ENCODE measurements around the gene TXN. TPM values are rescaled to one million over a fixed set of nuclear protein-coding genes. Genes with fewer than 3 reads are reported as not detected.

Gene TXN
- total RNA-seq, 1 donor from 2014 or later: 191 TPM

DNA sequence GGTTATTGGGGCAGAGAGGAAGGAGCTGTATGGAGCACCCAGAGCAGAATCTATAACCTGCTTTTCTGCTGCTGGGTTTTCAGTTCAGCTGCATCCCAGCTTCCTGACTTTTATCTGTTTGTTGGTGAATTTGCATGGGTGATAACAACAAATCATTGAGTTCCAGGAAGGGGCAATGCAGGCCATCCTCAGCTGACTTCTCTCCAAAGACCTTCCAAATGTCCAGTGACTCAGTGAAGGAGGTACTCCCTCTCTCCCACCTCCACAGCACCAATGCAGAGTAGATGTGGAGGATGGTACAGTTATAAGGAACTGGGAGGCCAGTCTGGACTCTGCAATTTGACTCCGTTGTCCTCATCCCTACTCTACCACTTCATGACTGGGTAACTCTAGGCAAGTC, 1.6 kb upstream of the TXN start:
- H3K9me3 Mint-ChIP-seq (ENCODE audit: unreplicated experiment): no peaks in the 10 kb centered on the region
- peaks cover 39% of the 10 kb centered on the region for H3K4me1 Mint-ChIP-seq (ENCODE audit: unreplicated experiment)
- peak overlapping the region; percentile 99 for H3K27ac Mint-ChIP-seq (ENCODE audit: unreplicated experiment)
- TF ChIP-seq, protein P1, sequence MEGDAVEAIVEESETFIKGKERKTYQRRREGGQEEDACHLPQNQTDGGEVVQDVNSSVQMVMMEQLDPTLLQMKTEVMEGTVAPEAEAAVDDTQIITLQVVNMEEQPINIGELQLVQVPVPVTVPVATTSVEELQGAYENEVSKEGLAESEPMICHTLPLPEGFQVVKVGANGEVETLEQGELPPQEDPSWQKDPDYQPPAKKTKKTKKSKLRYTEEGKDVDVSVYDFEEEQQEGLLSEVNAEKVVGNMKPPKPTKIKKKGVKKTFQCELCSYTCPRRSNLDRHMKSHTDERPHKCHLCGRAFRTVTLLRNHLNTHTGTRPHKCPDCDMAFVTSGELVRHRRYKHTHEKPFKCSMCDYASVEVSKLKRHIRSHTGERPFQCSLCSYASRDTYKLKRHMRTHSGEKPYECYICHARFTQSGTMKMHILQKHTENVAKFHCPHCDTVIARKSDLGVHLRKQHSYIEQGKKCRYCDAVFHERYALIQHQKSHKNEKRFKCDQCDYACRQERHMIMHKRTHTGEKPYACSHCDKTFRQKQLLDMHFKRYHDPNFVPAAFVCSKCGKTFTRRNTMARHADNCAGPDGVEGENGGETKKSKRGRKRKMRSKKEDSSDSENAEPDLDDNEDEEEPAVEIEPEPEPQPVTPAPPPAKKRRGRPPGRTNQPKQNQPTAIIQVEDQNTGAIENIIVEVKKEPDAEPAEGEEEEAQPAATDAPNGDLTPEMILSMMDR (IDR thresholded peaks at IDR 0.05): no peak
- DNase-seq (ENCODE audit: extremely low spot score, unreplicated experiment): no peak
- H3K27me3 Mint-ChIP-seq (ENCODE audit: unreplicated experiment): no peaks in the 10 kb centered on the region
- no peaks in the 10 kb centered on the region for H3K36me3 Mint-ChIP-seq (ENCODE audit: unreplicated experiment)
- peak overlapping the region; percentile 98 for H3K4me3 Mint-ChIP-seq (ENCODE audit: unreplicated experiment)

DNA sequence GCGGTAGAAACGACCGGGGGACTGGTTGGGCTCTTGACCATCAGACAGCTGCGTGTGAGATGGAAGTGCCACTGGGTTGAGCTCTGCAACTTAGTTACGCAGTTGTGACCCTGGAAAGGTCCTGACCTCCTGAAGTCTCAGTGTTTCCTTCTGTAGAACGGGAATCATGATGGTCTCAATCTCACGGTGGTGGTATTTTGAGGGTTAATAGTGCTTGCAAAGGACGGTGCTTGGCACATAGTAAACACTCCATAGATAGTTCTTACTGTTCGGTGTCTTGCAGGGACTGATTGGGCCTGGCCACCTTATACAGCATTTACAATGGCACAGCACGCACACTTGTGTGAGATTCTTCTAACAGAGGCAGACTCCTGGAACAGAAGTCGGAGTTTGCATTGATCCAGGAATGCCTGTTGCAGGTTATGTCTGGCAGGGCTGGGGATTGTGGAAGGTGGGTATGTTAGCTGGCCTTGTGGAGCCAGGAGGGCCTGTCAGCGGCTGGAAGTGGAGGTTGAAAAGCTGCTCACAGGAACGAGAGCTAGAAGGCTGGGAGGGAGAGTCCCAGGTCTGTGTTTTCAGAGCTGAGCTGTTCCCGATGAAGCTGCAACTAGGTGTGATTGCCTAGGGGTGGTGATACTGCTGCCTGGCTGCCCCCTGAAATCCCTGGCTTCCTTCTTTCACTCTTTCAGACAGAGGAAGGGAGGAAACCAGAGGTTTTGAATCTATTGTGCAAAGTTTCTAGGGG, 962 bp upstream of the TXN start:
- DNase-seq (ENCODE audit: extremely low spot score, unreplicated experiment): no peak
- no peaks in the 10 kb centered on the region for H3K27me3 Mint-ChIP-seq (ENCODE audit: unreplicated experiment)
- TF ChIP-seq, protein P1 (IDR thresholded peaks at IDR 0.05): no peak
- peaks cover 46% of the 10 kb centered on the region for H3K4me1 Mint-ChIP-seq (ENCODE audit: unreplicated experiment)
- peak overlapping the region; percentile 99 for H3K27ac Mint-ChIP-seq (ENCODE audit: unreplicated experiment)
- peak overlapping the region; percentile 98 for H3K4me3 Mint-ChIP-seq (ENCODE audit: unreplicated experiment)
- no peaks in the 10 kb centered on the region for H3K9me3 Mint-ChIP-seq (ENCODE audit: unreplicated experiment)
- H3K36me3 Mint-ChIP-seq (ENCODE audit: unreplicated experiment): no peaks in the 10 kb centered on the region

DNA sequence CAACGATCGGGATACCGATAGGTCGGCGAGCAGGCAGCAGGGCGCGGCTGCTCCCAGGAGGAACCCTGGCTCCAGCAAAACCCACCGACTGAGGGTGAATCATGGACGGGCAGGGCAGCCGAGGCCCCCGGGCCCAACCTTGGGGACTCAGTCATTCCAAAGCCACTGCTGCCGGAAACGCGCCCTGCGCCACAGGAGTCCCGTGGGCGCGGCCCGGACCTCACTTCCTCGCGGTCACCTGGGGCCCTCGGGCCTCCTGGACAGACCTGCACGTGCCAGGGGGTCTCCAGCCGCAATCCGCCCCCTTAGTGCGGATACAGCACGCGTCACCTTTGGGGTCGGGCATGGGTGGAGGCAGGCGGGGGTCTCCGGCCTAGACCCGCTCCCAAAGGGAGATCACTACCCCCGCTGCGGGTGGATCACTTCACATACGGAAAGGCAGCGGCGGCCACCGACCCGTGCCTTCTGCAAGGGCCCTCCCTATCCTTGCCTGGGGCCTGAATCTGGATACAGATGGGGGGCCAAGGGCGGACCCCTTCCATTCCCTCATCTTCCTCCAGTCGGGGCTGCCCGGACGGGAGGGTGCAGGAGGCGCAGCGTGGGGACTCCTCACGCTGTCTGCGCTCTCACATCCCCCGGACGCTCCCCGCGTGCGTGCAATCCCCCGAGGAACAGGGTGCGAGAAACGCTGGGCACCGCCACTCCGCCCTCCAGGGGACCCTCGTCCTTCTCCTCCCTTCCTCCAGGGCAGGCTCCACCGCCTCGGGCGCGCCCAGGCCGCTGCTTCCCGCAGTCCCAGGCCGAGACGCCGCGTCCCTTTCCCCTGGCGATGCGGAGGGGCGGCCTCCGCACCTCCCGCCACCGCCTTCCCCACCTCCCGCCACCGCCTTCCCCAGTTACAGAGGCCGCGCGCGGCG, 586 bp downstream of the TXN start:
- TF ChIP-seq, protein P1 (IDR thresholded peaks at IDR 0.05): no peak
- peak overlapping the region; percentile 98 for H3K4me3 Mint-ChIP-seq (ENCODE audit: unreplicated experiment)
- peaks cover under 1% of the 10 kb centered on the region for H3K36me3 Mint-ChIP-seq (ENCODE audit: unreplicated experiment)
- H3K27me3 Mint-ChIP-seq (ENCODE audit: unreplicated experiment): no peaks in the 10 kb centered on the region
- H3K4me1 Mint-ChIP-seq (ENCODE audit: unreplicated experiment): peaks cover 47% of the 10 kb centered on the region
- DNase-seq (ENCODE audit: extremely low spot score, unreplicated experiment): peak; percentile 87
- no peaks in the 10 kb centered on the region for H3K9me3 Mint-ChIP-seq (ENCODE audit: unreplicated experiment)
- peak overlapping the region; percentile 99 for H3K27ac Mint-ChIP-seq (ENCODE audit: unreplicated experiment)

- no peaks in the 10 kb centered on the region for H3K27me3 Mint-ChIP-seq (ENCODE audit: unreplicated experiment)
- H3K27ac Mint-ChIP-seq (ENCODE audit: unreplicated experiment): peak overlapping the region; percentile 99
- H3K9me3 Mint-ChIP-seq (ENCODE audit: unreplicated experiment): no peaks in the 10 kb centered on the region
- peaks cover 4% of the 10 kb centered on the region for H3K36me3 Mint-ChIP-seq (ENCODE audit: unreplicated experiment)
- H3K4me3 Mint-ChIP-seq (ENCODE audit: unreplicated experiment): peak overlapping the region; percentile 98
- TF ChIP-seq, protein P1 (IDR thresholded peaks at IDR 0.05): no peak
- H3K4me1 Mint-ChIP-seq (ENCODE audit: unreplicated experiment): peaks cover 47% of the 10 kb centered on the region
- DNase-seq (ENCODE audit: extremely low spot score, unreplicated experiment): no peak
Observed at GRCh38 chr9:110255034-110255462, 1.3 kb downstream of the TXN start.

DNA sequence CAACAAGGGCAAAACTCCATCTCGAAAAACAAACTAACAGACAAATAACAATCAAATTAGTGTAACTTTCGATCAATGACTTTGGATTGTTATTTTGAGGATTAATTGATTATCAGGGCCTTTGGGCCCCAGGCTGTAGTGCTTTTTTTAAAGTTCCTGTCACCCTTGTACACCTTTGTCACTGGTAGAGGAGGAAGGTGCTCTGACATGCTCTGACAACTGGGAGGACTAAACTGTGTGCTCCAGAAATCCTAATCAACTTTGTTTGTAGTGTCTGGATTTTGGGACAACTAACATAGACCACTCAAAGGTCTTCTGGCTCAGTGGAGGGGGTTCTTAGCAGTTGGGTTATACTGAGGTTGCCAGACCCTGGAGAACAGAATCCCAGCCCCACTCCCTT, 1.8 kb downstream of the TXN start:
- TF ChIP-seq, protein P1 (IDR thresholded peaks at IDR 0.05): no peak
- peaks cover 47% of the 10 kb centered on the region for H3K4me1 Mint-ChIP-seq (ENCODE audit: unreplicated experiment)
- peak overlapping the region; percentile 98 for H3K4me3 Mint-ChIP-seq (ENCODE audit: unreplicated experiment)
- H3K27ac Mint-ChIP-seq (ENCODE audit: unreplicated experiment): peak overlapping the region; percentile 99
- H3K36me3 Mint-ChIP-seq (ENCODE audit: unreplicated experiment): peaks cover 4% of the 10 kb centered on the region
- no peaks in the 10 kb centered on the region for H3K9me3 Mint-ChIP-seq (ENCODE audit: unreplicated experiment)
- H3K27me3 Mint-ChIP-seq (ENCODE audit: unreplicated experiment): no peaks in the 10 kb centered on the region
- DNase-seq (ENCODE audit: extremely low spot score, unreplicated experiment): no peak

Measured in osteocyte (in vitro differentiated cells).